Fibroblast of peridontal ligament (primary cell): Measurements from ENCODE around the gene APLF.

Experiments used
- DNase-seq: peaks from one replicate; pipeline ENCODE4 v3.0.0-alpha.2; 2010; ENCODE audit errors: extremely low read depth

The APLF gene

GRCh38 chr2:68467077-68467960 is at the start of gene APLF, which contains the start of gene FBXO48:
TSS of gene APLF (plus strand) at chr2:68467585. CDS start at chr2:68467732, 147 bp downstream.
TSS of gene FBXO48 (minus strand) at chr2:68467294. CDS start at chr2:68465145, 2,149 bp downstream.
- DNase-seq: peak; percentile 99

DNA sequence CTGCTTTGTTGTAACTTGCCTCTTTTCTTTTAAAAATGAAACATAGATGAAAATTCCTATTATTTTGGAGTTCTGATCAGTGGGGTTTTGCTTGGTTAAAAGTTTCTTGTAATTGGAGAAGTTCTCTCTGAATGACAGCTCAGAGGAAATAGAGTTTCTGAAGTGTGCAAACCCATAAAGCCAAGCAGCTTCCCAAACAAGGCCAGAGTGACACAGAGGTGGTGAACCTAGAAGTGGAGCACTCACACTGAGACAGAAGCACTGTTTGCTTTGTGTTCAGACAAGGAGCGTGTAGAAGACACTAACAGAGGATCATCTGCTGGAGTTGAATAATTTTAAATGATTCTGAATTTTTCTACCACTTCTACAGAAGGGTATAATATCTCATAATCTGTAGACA is 49.5 kb upstream of the APLF start:
- DNase-seq: no peak

DNA sequence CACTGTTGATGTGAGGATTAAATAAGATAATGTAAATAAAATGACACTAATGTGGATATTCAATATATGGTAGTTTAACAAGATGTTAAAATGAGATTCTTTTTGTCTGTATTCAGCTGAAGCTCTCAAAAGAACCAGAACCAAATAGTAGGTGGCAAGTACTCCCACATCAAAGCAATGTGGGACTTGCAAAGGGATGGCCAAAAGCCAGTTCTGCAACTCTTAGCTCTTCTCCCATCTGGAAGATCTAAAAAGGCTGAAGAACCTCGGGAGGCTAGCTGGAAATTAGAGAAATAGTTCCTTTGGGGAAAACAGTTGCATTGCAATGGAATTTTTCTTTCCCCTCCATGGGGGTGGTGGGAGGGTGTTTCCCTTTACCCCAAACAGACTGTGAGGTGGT is 49.0 kb upstream of the APLF start:
- no peak for DNase-seq

DNA sequence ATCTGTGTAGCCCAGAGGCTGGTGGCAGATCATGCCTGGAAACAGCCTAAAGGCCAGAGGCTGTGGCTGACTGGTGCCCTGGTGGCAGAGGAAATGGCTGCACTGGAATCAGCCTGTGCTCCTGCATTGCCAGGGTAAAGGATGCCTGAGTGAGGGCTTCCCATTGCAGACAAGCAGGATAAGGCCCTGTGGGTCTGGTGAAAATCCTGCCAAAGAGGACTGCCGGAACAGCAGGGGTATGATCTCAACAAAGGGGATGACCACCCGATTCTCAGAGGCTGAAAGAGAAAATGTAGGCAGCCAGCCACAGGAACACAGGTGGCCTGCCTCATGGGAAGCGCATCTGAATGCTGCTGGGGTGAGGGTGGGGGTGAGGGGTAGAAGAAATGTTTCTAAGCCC is 48.5 kb upstream of the APLF start:
- DNase-seq: no peak

- peak; percentile 49 for DNase-seq
Observed at GRCh38 chr2:68420254-68420910, 47.0 kb upstream of the APLF start.

GRCh38 chr2:68423966-68424650 is 43.3 kb upstream of the APLF start:
- DNase-seq: no peak

DNA sequence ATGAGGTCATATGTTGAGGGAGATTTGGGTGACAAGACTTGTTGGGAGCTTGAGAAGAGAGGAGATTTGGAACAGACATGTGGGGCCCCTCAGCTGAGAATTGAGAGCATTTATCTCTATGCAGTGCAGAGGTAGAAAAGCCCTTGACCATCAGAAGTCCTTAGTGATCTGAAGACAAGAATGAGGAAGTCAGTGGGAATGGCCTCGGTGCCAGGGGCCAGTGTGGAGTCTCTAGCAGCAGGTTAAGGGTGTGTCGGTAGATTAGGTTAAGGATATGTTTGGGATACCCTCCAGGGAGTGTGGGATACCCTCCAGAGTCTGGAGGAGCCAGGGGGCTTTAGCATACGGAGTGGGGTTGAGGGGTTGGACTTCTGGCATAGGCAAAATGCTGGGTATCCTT is 41.9 kb upstream of the APLF start:
- no peak for DNase-seq

DNA sequence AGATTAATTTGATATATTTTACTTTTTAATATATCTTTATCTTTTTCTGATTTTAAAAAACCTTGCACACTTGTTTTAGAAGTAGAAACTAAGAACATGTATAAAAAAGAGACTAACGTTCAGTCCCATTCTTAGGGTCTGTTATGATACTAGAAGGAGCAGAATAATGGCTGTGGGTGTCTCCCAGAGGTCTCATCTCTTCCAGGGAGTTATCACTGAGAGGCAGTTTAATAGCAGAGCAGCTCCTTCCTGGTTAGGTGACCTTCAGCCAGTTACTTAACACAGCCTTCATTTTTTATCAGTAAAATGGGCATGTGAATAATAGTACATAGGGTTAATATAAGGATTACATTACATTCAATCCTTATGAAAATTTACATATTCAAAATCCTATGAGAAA is 40.9 kb upstream of the APLF start:
- DNase-seq: no peak

- DNase-seq: peak; percentile 63
Observed at GRCh38 chr2:68426848-68427579, 40.4 kb upstream of the APLF start.

GRCh38 chr2:68428126-68428525 is 39.3 kb upstream of the APLF start:
- DNase-seq: no peak

GRCh38 chr2:68428746-68429145 is 38.6 kb upstream of the APLF start:
- DNase-seq: no peak

- no peak for DNase-seq
Observed at GRCh38 chr2:68429311-68429826, 38.0 kb upstream of the APLF start.

GRCh38 chr2:68431316-68431972 is 35.9 kb upstream of the APLF start:
- no peak for DNase-seq

DNA sequence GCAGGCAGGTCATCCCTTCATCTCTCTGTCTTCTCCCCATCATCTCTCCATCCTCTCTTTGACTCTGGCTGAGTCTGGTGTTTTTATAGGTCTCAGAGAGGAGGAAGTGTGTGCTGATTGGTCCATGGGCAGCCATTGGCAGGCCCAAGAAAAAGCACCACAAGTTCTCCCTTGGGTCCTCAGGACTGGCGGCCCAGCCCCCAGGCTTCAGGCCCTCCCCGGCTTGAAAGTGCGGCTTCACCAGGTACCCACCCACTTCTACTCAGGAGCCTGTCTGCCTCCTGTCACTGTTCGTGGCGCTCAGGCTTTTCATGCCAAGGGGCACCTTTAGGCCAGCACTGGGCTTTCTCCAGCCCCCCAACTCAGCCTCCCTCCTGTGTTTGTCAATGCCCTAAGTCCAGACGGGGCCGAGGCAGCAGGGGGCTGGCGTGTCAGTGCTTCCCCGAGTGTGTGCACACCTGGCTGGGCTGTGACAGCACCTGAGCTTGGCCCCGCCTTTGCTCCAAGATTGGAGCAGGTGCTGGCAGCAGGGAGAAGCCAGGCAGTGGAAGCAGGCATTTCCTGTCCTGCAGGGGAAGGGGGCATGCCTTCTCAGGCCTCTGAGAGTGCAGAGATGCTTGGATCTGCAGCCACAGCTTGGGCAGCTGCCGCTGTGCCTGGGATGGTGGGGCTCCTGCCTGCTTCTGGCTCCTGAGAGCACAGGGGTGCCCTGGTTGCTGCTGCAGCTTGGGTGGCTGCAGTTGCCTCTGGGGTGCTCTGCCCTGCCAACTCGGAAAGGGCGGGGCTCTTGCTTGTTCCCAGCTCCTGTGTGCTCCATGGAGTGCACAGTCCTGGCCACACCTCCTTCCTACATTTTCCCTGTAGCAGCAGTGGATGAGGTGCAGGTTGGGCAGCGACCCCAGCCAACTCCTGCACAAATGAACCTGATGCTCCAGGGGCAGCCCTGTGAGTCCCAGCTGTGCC is 34.4 kb upstream of the APLF start:
- DNase-seq: no peak

- no peak for DNase-seq
Observed at GRCh38 chr2:68434981-68435380, 32.4 kb upstream of the APLF start.

GRCh38 chr2:68435615-68436014 is 31.8 kb upstream of the APLF start:
- DNase-seq: peak; percentile 89

DNA sequence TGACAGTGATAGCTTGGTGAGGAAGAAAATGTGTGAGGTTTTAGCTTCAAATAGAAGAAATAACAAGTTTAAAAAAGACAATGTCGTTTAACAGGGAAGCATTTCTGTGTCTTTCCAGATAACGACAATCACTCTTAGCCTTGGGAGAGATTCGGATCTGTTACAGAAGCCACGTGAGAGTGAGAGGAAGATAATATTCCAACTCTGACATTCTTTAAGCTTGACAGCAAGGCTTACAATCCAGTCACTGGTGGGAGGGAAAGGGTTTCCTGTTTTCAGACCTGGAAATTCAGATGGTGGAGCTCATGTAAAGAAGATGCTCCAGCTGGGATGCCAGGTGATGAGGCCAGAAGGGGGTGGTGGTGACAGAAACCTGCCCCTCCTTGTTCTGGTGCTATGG is 31.1 kb upstream of the APLF start:
- DNase-seq: peak; percentile 53

DNA sequence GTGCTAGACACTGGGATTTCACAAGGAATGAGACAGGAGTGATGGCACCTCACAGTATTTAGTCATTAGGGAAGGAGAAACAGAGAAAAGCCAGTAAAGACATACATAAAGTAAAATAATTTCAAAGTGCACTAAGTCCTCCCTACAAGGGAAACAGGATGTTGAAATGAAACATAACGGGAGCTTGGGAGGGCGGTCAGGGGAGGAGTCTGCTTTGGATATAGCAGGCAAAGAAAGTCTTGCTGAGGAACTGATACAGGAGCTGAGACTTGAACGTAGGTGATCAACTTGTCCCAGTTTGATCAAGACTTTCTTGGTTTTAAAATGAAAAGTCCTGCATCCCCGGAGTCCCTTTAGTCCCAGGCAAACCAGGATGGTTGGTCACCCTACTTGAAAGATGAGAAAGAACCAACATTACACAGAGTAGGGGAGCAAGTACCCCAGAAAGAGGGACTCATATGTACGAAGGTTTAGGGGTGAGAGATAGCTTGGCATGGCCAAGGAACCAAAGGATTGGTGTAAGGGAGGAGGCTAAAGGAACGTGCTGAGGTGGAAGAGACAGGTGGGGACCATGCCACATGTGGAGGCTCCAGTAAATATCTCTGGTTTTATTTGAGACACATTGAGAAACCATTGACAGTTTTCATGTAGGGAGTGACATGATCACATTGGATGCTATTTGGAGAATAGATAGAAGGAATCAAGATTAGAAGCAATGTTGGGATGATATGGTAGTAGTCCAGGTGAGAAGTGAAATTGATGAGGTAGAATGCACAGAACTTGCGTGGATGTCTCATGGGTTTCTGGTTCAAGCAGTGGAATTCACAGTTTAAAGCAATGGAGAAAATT is 28.7 kb upstream of the APLF start:
- peak; percentile 32 for DNase-seq
